OCI-LY7 (cell line): ENCODE data around the gene POU2F3. TPM values are rescaled to one million over a fixed set of nuclear protein-coding genes. Genes with fewer than 3 reads are reported as not detected.

Experiments used
- BruUV-seq: library from RNA; stranded (reverse); fragments of 400-500 nt; replicated peaks from 2 replicates; lab custom pipeline; 2021; lab: Mats Ljungman, UMichigan
- CTCF ChIA-PET: fragments of 300-600 bp; sonication (Branson Sonifier 250); formaldehyde crosslinking; loops from one replicate; lab custom pipeline; 2022; ENCODE audit warnings: antibody characterized with exemption; ENCODE audit not compliant: unreplicated experiment; lab: Charles Lee
- POLR2A ChIA-PET: fragments of 300-600 bp; sonication (Branson Sonifier 250); formaldehyde crosslinking; loops from one replicate; lab custom pipeline; 2022; ENCODE audit warnings: antibody characterized with exemption; lab: Charles Lee
- DNase-seq: peaks from one replicate; pipeline ENCODE4 v3.0.0-alpha.2; 2015; ENCODE audit warnings: low spot score
- H2AFZ ChIP-seq: fragments of 200-600 bp; sonication (generic), shearing (Covaris generic); 2 replicates; pipeline ENCODE4 v1.6.1; 2014; ENCODE audit warnings: mild to moderate bottlenecking, antibody characterized with exemption, low read length, moderate library complexity
- H3K27ac ChIP-seq: fragments of 200-600 bp; sonication (generic); 2 replicates; pipeline ENCODE4 v1.5.1; 2014; ENCODE audit warnings: mixed run types, low read depth, mild to moderate bottlenecking, moderate library complexity, low read length, inconsistent platforms; ENCODE audit not compliant: poor library complexity, severe bottlenecking
- H3K36me3 ChIP-seq: fragments of 200-600 bp; sonication (generic); 2 replicates; pipeline ENCODE4 v1.6.1; 2014; ENCODE audit warnings: mild to moderate bottlenecking, antibody characterized with exemption, low read length, moderate library complexity, mixed read lengths; ENCODE audit not compliant: insufficient read depth
- H3K4me1 ChIP-seq: fragments of 200-600 bp; sonication (generic); 2 replicates; pipeline ENCODE4 v1.5.1; 2014; ENCODE audit warnings: mild to moderate bottlenecking, low read length; ENCODE audit not compliant: insufficient read depth, poor library complexity, severe bottlenecking
- H3K4me2 ChIP-seq: fragments of 200-600 bp; sonication (generic); 2 replicates; pipeline ENCODE4 v1.6.1; 2014; ENCODE audit warnings: mild to moderate bottlenecking, low read length
- H3K4me3 ChIP-seq: fragments of 200-600 bp; sonication (generic); 2 replicates; pipeline ENCODE4 v1.5.1; 2014; ENCODE audit warnings: mild to moderate bottlenecking, low read depth, low read length; ENCODE audit not compliant: poor library complexity, severe bottlenecking
- H3K79me2 ChIP-seq: fragments of 200-600 bp; sonication (generic); 2 replicates; pipeline ENCODE4 v1.6.1; 2016; ENCODE audit warnings: low read depth, mild to moderate bottlenecking, low read length, moderate library complexity, mixed read lengths; ENCODE audit not compliant: insufficient read depth
- H3K9me2 ChIP-seq: fragments of 200-600 bp; sonication (generic); 2 replicates; pipeline ENCODE4 v1.6.1; 2016; ENCODE audit warnings: mild to moderate bottlenecking, low read length, mixed read lengths; ENCODE audit not compliant: insufficient read depth
- H3K9me3 ChIP-seq: fragments of 200-600 bp; sonication (generic); 2 replicates; pipeline ENCODE4 v1.6.1; 2014; ENCODE audit warnings: mild to moderate bottlenecking, mixed run types, low read length, mixed read lengths
- H4K20me1 ChIP-seq: fragments of 200-600 bp; sonication (generic); 2 replicates; pipeline ENCODE4 v1.6.1; 2014; ENCODE audit warnings: mild to moderate bottlenecking, antibody characterized with exemption, low read length, moderate library complexity, mixed read lengths; ENCODE audit not compliant: insufficient read depth
- EZH2phosphoT487 ChIP-seq: fragments of 200-600 bp; sonication (generic); IDR thresholded peaks from 2 replicates; pipeline ENCODE4 v1.6.1; 2018; ENCODE audit warnings: low read depth, borderline replicate concordance, mild to moderate bottlenecking, mixed run types, antibody characterized with exemption, low read length, moderate library complexity, mixed read lengths
- intact Hi-C: fragments of 100-400 bp; cut with micrococcal nuclease; formaldehyde crosslinking; loops from one replicate; pipeline ENCODE4 v1.10.0; 2022; ENCODE audit not compliant: unreplicated experiment
- total RNA-seq, 2 experiments: library from RNA; depleted of rRNA in 1 of 2; stranded (reverse); fragments of >200 nt in 1 of 2; shearing (Covaris generic) in 1 of 2; gene quantifications; 2 replicates each; pipeline ENCODE4 v1.2.3, GENCODE V29; 2014 to 2022
- TF ChIP-seq, protein P1 (sequence below): fragments of 200-600 bp; sonication (generic); conservative IDR thresholded peaks from 2 replicates; pipeline ENCODE4 v1.5.1; 2014; ENCODE audit warnings: mild to moderate bottlenecking, antibody characterized with exemption, low read length, moderate library complexity, mixed read lengths

The POU2F3 gene
- total RNA-seq, 2 experiments from 2014 or later: 0.16 TPM; not detected in 1

GRCh38 chr11:120219232-120219937 is 20.6 kb upstream of the POU2F3 start:
- Histone ChIP-seq H3K27ac (no peak overlapping the region), H3K4me3 (no peak overlapping the region), H3K4me2 (no peak overlapping the region), H3K79me2 (no peaks in the 10 kb centered on the region), H3K9me2 (no peaks in the 10 kb centered on the region), H3K4me1 (no peaks in the 10 kb centered on the region), H2AFZ (no peak overlapping the region), H3K9me3 (no peaks in the 10 kb centered on the region), H3K36me3 (no peaks in the 10 kb centered on the region), H4K20me1 (no peaks in the 10 kb centered on the region)
- no peak for DNase-seq
- no TSS peak for BruUV-seq
- TF ChIP-seq EZH2phosphoT487: no peak
- TF ChIP-seq, protein P1, sequence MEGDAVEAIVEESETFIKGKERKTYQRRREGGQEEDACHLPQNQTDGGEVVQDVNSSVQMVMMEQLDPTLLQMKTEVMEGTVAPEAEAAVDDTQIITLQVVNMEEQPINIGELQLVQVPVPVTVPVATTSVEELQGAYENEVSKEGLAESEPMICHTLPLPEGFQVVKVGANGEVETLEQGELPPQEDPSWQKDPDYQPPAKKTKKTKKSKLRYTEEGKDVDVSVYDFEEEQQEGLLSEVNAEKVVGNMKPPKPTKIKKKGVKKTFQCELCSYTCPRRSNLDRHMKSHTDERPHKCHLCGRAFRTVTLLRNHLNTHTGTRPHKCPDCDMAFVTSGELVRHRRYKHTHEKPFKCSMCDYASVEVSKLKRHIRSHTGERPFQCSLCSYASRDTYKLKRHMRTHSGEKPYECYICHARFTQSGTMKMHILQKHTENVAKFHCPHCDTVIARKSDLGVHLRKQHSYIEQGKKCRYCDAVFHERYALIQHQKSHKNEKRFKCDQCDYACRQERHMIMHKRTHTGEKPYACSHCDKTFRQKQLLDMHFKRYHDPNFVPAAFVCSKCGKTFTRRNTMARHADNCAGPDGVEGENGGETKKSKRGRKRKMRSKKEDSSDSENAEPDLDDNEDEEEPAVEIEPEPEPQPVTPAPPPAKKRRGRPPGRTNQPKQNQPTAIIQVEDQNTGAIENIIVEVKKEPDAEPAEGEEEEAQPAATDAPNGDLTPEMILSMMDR: no peak
- ChIA-PET POLR2A (no interaction called here), CTCF (no interaction called here)
- intact Hi-C loops: no loop called here

GRCh38 chr11:120219938-120220746 is 19.8 kb upstream of the POU2F3 start:
- POLR2A ChIA-PET: no interaction called here
- Histone ChIP-seq H2AFZ (no peak overlapping the region), H3K9me3 (no peaks in the 10 kb centered on the region), H3K4me2 (no peak overlapping the region), H4K20me1 (no peaks in the 10 kb centered on the region), H3K79me2 (no peaks in the 10 kb centered on the region), H3K9me2 (no peaks in the 10 kb centered on the region), H3K27ac (no peak overlapping the region), H3K4me3 (no peak overlapping the region), H3K36me3 (no peaks in the 10 kb centered on the region), H3K4me1 (peaks cover 6% of the 10 kb centered on the region)
- DNase-seq: no peak
- BruUV-seq: no TSS peak
- intact Hi-C loops: no loop called here
- no peak for TF ChIP-seq EZH2phosphoT487
- TF ChIP-seq, protein P1: no peak
- CTCF ChIA-PET: no interaction called here

DNA sequence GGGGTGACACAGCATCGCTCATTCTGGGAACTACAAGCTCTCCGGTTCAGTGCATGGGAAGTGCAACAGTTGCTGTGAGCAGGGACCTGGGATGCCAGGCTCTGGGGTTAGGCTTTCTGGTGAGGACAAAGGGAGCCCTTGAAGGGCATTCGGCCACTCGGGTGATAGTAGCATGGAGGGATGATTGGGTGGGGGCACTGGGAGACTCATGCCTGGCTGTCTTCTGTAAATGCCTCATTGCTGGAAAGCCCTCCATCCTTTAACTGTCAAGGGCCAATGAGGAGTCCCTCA is 19.2 kb upstream of the POU2F3 start:
- no peaks in the 10 kb centered on the region for H3K36me3 ChIP-seq
- TF ChIP-seq, protein P1: no peak
- no peak for TF ChIP-seq EZH2phosphoT487
- no peak for DNase-seq
- intact Hi-C loops: no loop called here
- no peak overlapping the region for H3K4me3 ChIP-seq
- ChIA-PET POLR2A (no interaction called here), CTCF (no interaction called here)
- no peaks in the 10 kb centered on the region for H3K9me3 ChIP-seq
- H2AFZ ChIP-seq: no peak overlapping the region
- H3K79me2 ChIP-seq: no peaks in the 10 kb centered on the region
- H4K20me1 ChIP-seq: no peaks in the 10 kb centered on the region
- H3K27ac ChIP-seq: no peak overlapping the region
- H3K9me2 ChIP-seq: no peaks in the 10 kb centered on the region
- H3K4me1 ChIP-seq: peaks cover 10% of the 10 kb centered on the region
- no TSS peak for BruUV-seq
- no peak overlapping the region for H3K4me2 ChIP-seq
